NB4 (cell line): ENCODE results near the gene C11orf21.

Experiments used
- DNase-seq: peaks from one replicate; pipeline ENCODE4 v3.0.0; 2010; ENCODE audit warnings: low read depth
- H3K4me3 ChIP-seq: one replicate; pipeline ENCODE4 v1.5.1; 2011; ENCODE audit warnings: mild to moderate bottlenecking, low read depth, low read length, moderate library complexity
- CTCF ChIP-seq: IDR thresholded peaks from one replicate; pipeline ENCODE4 v1.5.1; 2012; ENCODE audit warnings: low read depth, low read length
- MAX ChIP-seq: IDR thresholded peaks from 2 replicates; pipeline ENCODE4 v1.6.1; 2011; ENCODE audit warnings: low read depth, low read length
- MYC ChIP-seq: IDR thresholded peaks from 2 replicates; pipeline ENCODE4 v1.6.1; 2011; ENCODE audit warnings: low read depth, low read length
- POLR2A ChIP-seq: IDR thresholded peaks from 2 replicates; pipeline ENCODE4 v1.6.1; 2011; ENCODE audit warnings: mild to moderate bottlenecking; ENCODE audit not compliant: insufficient read length; ENCODE audit errors: extremely low read depth

C11orf21 gene

GRCh38 chr11:2277933-2278523 lies 23.7 kb downstream of the C11orf21 start:
- no peak overlapping the region for H3K4me3 ChIP-seq
- no peak for DNase-seq
- TF ChIP-seq POLR2A (no peak), MYC (no peak), MAX (no peak), CTCF (no peak)

GRCh38 chr11:2277008-2277346 lies 24.7 kb downstream of the C11orf21 start:
- no peak for TF ChIP-seq MYC
- TF ChIP-seq POLR2A: no peak
- TF ChIP-seq MAX: no peak
- TF ChIP-seq CTCF: no peak
- H3K4me3 ChIP-seq: no peak overlapping the region
- DNase-seq: no peak

GRCh38 chr11:2276280-2277007 lies 25.3 kb downstream of the C11orf21 start:
- TF ChIP-seq MYC (no peak), CTCF (no peak), POLR2A (no peak), MAX (no peak)
- DNase-seq: no peak
- H3K4me3 ChIP-seq: no peak overlapping the region

- DNase-seq: no peak
- no peak for TF ChIP-seq MYC
- TF ChIP-seq POLR2A: no peak
- no peak for TF ChIP-seq MAX
- TF ChIP-seq CTCF: no peak
- no peak overlapping the region for H3K4me3 ChIP-seq
Observed at GRCh38 chr11:2275334-2276279, 26.1 kb downstream of the C11orf21 start.

- TF ChIP-seq MAX: no peak
- no peak for TF ChIP-seq MYC
- no peak for TF ChIP-seq POLR2A
- no peak for TF ChIP-seq CTCF
- no peak for DNase-seq
- no peak overlapping the region for H3K4me3 ChIP-seq
Observed at GRCh38 chr11:2273771-2274170, 27.9 kb downstream of the C11orf21 start.
